Uterus (tissue), 2 donors: Measurements from ENCODE around the gene PFDN4.

ENCODE experiments used
- CTCF ChIP-seq, 4 experiments: fragments of 200-600 bp in 2 of 4; fragments of 450-650 bp in 2 of 4; sonication (generic) in 2 of 4; IDR thresholded peaks; one replicate each; pipeline ENCODE4 v1.5.1; 2016 to 2019; ENCODE audit warnings: antibody characterized with exemption in 4 of 4, mild to moderate bottlenecking in 2 of 4, moderate library complexity in 1 of 4
- POLR2A ChIP-seq, 2 donors: fragments of 450-650 bp; IDR thresholded peaks; one replicate each; pipeline ENCODE4 v1.6.1; 2016; ENCODE audit warnings: antibody characterized with exemption in 2 of 2, mild to moderate bottlenecking in 1 of 2, moderate library complexity in 1 of 2

GRCh38 chr20:54204063-54204462 lies 3.8 kb upstream of the PFDN4 start:
- no peak for TF ChIP-seq POLR2A (IDR thresholded peaks at IDR 0.05)
- TF ChIP-seq CTCF (IDR thresholded peaks at IDR 0.05) = no peak
